HG02588 (cell line): ENCODE measurements around the gene ARID1B.

Source experiments
- ATAC-seq: cut with Tn5 transposase; IDR thresholded peaks from one replicate; pipeline ENCODE4 v1.9.1; 2021; ENCODE audit warnings: mild to moderate bottlenecking, moderate library complexity; ENCODE audit not compliant: unreplicated experiment

Gene ARID1B

GRCh38 chr6:156849806-156850205, 72.6 kb downstream of the ARID1B start:
- ATAC-seq = no peak

- no peak for ATAC-seq
Measured at GRCh38 chr6:156850353-156850752, 73.2 kb downstream of the ARID1B start.

GRCh38 chr6:156851454-156851921, 74.3 kb downstream of the ARID1B start:
- ATAC-seq = no peak

- peak; percentile 59 for ATAC-seq
Measured at GRCh38 chr6:156852147-156852857, 75.1 kb downstream of the ARID1B start.

GRCh38 chr6:156852858-156853216, 75.7 kb downstream of the ARID1B start:
- no peak for ATAC-seq

- ATAC-seq = no peak
Measured at GRCh38 chr6:156853733-156854132, 76.6 kb downstream of the ARID1B start.

- ATAC-seq = no peak
Measured at GRCh38 chr6:156854466-156855161, 77.4 kb downstream of the ARID1B start.

GRCh38 chr6:156857573-156857972, 80.4 kb downstream of the ARID1B start:
- peak; percentile 52 for ATAC-seq

GRCh38 chr6:156859686-156860085, 82.5 kb downstream of the ARID1B start:
- ATAC-seq = no peak

GRCh38 chr6:156862711-156863110, 85.5 kb downstream of the ARID1B start:
- no peak for ATAC-seq

- no peak for ATAC-seq
Measured at GRCh38 chr6:156863504-156863903, 86.3 kb downstream of the ARID1B start.

GRCh38 chr6:156864557-156864956, 87.4 kb downstream of the ARID1B start:
- no peak for ATAC-seq

- ATAC-seq = no peak
Measured at GRCh38 chr6:156865019-156865629, 87.9 kb downstream of the ARID1B start.

GRCh38 chr6:156866220-156867015, 89.2 kb downstream of the ARID1B start:
- ATAC-seq = no peak

GRCh38 chr6:156867121-156867520, 89.9 kb downstream of the ARID1B start:
- ATAC-seq = no peak

- no peak for ATAC-seq
Measured at GRCh38 chr6:156868385-156868784, 91.2 kb downstream of the ARID1B start.

- no peak for ATAC-seq
Measured at GRCh38 chr6:156869980-156870398, 92.8 kb downstream of the ARID1B start.

GRCh38 chr6:156870924-156871539, 93.9 kb downstream of the ARID1B start:
- no peak for ATAC-seq

- ATAC-seq = no peak
Measured at GRCh38 chr6:156872903-156873302, 95.7 kb downstream of the ARID1B start.

- no peak for ATAC-seq
Measured at GRCh38 chr6:156873654-156874380, 96.6 kb downstream of the ARID1B start.
